ENCODE measurements around the gene PPP1R13L. TPM values are rescaled to one million over a fixed set of nuclear protein-coding genes. Genes with fewer than 3 reads are reported as not detected.

The PPP1R13L gene, protein sequence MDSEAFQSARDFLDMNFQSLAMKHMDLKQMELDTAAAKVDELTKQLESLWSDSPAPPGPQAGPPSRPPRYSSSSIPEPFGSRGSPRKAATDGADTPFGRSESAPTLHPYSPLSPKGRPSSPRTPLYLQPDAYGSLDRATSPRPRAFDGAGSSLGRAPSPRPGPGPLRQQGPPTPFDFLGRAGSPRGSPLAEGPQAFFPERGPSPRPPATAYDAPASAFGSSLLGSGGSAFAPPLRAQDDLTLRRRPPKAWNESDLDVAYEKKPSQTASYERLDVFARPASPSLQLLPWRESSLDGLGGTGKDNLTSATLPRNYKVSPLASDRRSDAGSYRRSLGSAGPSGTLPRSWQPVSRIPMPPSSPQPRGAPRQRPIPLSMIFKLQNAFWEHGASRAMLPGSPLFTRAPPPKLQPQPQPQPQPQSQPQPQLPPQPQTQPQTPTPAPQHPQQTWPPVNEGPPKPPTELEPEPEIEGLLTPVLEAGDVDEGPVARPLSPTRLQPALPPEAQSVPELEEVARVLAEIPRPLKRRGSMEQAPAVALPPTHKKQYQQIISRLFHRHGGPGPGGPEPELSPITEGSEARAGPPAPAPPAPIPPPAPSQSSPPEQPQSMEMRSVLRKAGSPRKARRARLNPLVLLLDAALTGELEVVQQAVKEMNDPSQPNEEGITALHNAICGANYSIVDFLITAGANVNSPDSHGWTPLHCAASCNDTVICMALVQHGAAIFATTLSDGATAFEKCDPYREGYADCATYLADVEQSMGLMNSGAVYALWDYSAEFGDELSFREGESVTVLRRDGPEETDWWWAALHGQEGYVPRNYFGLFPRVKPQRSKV
- 111 TPM for total RNA-seq

DNA sequence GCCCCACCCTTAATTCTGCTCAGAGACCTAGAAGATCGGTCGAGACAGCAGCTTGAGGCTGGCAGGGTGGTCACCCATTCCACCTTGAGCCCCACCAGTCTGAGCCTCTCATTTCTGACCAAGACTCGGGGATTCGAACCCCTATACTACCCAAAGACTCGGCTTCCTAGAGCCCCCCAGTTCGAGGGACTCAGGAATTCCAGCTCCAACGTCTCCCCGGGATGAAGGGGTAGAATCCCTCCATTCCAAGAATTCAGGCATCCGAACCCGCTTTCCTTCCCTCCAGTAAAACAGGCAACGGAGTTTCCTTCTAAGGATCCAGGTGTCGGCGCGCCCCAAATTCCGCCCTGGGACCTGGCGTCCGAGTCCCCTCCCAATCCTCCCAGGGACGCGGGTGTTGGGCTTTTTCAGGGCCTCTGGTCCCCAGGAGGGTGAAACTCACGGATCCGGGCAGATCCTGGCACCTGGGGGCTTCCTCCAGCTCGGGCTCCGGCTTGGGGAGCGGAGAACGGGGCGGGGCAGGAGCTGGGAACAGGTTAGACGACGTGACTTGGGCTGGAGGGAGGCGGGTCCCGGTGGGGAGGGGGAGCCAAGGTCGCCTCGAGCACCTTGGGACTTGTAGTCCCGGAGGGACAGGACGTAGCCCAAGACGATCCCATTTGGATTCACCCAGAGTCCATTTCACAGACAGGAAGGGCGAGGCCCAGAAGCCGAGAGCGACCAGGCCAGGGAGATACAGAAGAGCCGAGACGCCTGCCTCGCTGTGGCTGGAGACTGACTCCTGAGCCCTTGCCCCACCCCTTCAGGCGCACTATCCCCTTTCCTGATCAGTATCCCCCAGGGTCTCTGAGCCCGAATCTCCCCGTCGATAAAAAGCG lies at the start of gene PPP1R13L:
PPP1R13L (minus strand) TSS at position 513 of the 878 bp plus-strand sequence. CDS start 6,751 bp downstream, outside the sequence.
- peak within 1 kb of the TSS; percentile 65 to 69 for H3K4me3 ChIP-seq
- peaks cover 41% of the 10 kb centered on the region for H3K4me1 ChIP-seq
- H3K9me3 ChIP-seq, result no peaks in the 10 kb centered on the region
- no peaks in the 10 kb centered on the region for H3K27me3 ChIP-seq
- DNase-seq (ENCODE audit: extremely low spot score in 2 of 2), result peak in 1 of 2 donors; percentile 96
- TF ChIP-seq POLR2A (IDR thresholded peaks at IDR 0.05) (peak in 1 of 2 donors; percentile 15), POLR2AphosphoS5 (IDR thresholded peaks at IDR 0.05; ENCODE audit: insufficient read depth in 1 of 2, low read depth in 1 of 2) (peak in 1 of 2 donors; percentile 24)
- TF ChIP-seq, protein P1, sequence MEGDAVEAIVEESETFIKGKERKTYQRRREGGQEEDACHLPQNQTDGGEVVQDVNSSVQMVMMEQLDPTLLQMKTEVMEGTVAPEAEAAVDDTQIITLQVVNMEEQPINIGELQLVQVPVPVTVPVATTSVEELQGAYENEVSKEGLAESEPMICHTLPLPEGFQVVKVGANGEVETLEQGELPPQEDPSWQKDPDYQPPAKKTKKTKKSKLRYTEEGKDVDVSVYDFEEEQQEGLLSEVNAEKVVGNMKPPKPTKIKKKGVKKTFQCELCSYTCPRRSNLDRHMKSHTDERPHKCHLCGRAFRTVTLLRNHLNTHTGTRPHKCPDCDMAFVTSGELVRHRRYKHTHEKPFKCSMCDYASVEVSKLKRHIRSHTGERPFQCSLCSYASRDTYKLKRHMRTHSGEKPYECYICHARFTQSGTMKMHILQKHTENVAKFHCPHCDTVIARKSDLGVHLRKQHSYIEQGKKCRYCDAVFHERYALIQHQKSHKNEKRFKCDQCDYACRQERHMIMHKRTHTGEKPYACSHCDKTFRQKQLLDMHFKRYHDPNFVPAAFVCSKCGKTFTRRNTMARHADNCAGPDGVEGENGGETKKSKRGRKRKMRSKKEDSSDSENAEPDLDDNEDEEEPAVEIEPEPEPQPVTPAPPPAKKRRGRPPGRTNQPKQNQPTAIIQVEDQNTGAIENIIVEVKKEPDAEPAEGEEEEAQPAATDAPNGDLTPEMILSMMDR (IDR thresholded peaks at IDR 0.05), result no peak
- intact Hi-C loops (cut with DNase I), result no loop called here
- peak within 1 kb of the TSS; percentile 97 for H3K27ac ChIP-seq
- no peaks in the 10 kb centered on the region for H3K36me3 ChIP-seq

DNA sequence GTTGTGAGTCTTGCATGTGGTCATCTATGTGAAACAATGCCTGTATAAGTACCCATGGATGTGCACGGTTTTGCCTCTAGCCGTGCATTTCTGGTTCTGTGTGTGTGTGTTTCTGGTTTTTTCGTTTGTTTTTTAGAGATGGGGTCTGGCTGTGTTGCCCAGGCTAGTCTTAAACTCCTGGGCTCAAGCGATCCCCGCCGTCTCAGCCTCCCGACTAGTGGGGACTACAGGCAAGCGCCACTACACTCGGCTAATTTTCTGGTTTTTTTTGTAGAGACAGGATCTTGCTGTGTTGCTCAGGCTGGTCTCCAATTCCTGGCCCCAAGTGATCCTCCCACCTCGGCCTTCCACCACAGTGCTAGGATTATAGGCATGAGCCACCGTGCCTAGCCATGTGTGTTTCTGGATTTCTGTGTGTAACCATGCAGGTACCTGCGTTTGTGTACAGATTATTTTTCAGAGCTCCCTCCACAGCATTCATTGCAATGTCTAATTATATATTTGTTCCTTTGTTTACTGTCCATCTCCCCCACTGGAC lies 47.0 kb upstream of the PPP1R13L start:
- intact Hi-C loops (cut with DNase I), result no loop called here
- Histone ChIP-seq H3K4me3 (no peak overlapping the region), H3K4me1 (peaks cover 66% of the 10 kb centered on the region), H3K9me3 (no peaks in the 10 kb centered on the region), H3K27me3 (no peaks in the 10 kb centered on the region), H3K27ac (peak overlapping the region; percentile 83), H3K36me3 (no peaks in the 10 kb centered on the region)
- no peak for DNase-seq (ENCODE audit: extremely low spot score in 2 of 2)
- peak in 1 of 2 donors; percentile 4 for TF ChIP-seq POLR2AphosphoS5 (IDR thresholded peaks at IDR 0.05; ENCODE audit: insufficient read depth in 1 of 2, low read depth in 1 of 2)
- TF ChIP-seq POLR2A (IDR thresholded peaks at IDR 0.05), result no peak

DNA sequence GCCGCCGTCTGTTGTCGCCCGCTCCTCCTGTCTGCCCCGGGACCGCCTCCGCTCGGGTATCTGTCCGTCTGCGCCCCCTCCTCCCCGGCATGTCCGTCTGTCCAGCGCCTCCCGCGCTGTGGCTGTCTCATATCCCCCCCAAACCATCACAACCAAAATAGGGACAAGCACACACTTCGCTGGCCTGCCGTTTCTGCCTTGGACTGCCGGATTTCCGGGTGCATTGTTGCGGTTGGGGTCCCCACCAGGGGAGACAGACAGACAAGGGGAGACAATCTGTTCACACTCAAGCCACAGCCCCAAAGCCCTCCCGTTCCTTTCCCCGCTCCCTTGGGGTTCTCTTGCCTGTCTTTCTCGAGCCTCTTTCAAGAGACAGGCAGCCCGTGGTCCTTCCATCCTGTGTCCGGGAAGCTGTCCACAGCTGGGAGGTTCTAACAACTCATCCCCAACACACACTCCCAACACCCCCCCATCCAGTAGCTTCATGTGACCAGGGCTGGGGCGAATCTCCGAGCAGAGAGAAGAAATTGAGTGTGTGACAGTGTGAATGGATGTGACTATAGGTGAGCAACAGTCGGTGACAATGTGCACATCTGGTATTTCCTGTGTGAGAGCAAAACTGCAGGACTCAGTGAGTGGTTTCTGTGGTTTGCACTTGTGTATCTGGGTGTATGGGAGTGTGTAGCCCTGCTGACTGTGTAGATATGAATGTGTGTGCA lies 46.4 kb upstream of the PPP1R13L start:
- peaks cover 66% of the 10 kb centered on the region for H3K4me1 ChIP-seq
- intact Hi-C loops (cut with DNase I), result no loop called here
- no peak for TF ChIP-seq POLR2A (IDR thresholded peaks at IDR 0.05)
- peak; percentile 9 to 25 for TF ChIP-seq POLR2AphosphoS5 (IDR thresholded peaks at IDR 0.05; ENCODE audit: insufficient read depth in 1 of 2, low read depth in 1 of 2)

GRCh38 chr19:45450012-45450333 lies 45.1 kb upstream of the PPP1R13L start:
- TF ChIP-seq, protein P1 (IDR thresholded peaks at IDR 0.05), result no peak
- TF ChIP-seq POLR2A (IDR thresholded peaks at IDR 0.05), result no peak
- no peak for TF ChIP-seq POLR2AphosphoS5 (IDR thresholded peaks at IDR 0.05; ENCODE audit: insufficient read depth in 1 of 2, low read depth in 1 of 2)
- no peak for DNase-seq (ENCODE audit: extremely low spot score in 2 of 2)
- H3K27me3 ChIP-seq, result no peaks in the 10 kb centered on the region
- H3K9me3 ChIP-seq, result no peaks in the 10 kb centered on the region
- H3K36me3 ChIP-seq, result no peaks in the 10 kb centered on the region
- H3K4me1 ChIP-seq, result peaks cover 62% of the 10 kb centered on the region
- H3K27ac ChIP-seq, result peak overlapping the region; percentile 82
- intact Hi-C loops (cut with DNase I), result no loop called here
- peak overlapping the region; percentile 55 to 57 for H3K4me3 ChIP-seq

More for the DNA sequence above, 46.4 kb upstream of the PPP1R13L start:
- Histone ChIP-seq H3K4me3 (peak overlapping the region; percentile 55 to 57), H3K27me3 (no peaks in the 10 kb centered on the region), H3K27ac (peak overlapping the region; percentile 83), H3K9me3 (no peaks in the 10 kb centered on the region), H3K36me3 (no peaks in the 10 kb centered on the region)
- no peak for DNase-seq (ENCODE audit: extremely low spot score in 2 of 2)

DNA sequence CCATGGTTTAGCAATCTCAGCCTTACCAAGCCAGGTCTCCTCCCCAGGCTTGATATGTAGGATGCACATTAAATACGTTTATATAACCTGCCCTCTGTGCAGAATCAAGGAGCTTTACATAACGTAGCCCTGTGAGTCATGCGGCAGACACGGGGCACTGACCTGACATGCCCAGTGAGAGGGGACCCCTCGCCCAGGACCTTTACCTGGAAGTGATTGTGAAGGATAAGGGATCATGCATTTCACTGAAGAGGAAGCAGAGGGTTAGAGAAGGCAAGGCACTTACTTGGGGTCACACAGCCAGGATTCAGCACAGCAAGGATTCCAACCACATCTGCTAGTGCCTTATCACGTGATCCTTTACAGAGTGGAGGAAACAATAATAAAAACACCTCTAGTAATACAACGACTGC lies 44.0 kb upstream of the PPP1R13L start:
- DNase-seq (ENCODE audit: extremely low spot score in 2 of 2), result no peak
- intact Hi-C loops (cut with DNase I), result no loop called here
- Histone ChIP-seq H3K36me3 (no peaks in the 10 kb centered on the region), H3K27ac (peak overlapping the region; percentile 82), H3K27me3 (no peaks in the 10 kb centered on the region), H3K9me3 (no peaks in the 10 kb centered on the region), H3K4me1 (peaks cover 65% of the 10 kb centered on the region), H3K4me3 (no peak overlapping the region)
- TF ChIP-seq, protein P1 (IDR thresholded peaks at IDR 0.05), result no peak
- TF ChIP-seq POLR2AphosphoS5 (IDR thresholded peaks at IDR 0.05; ENCODE audit: insufficient read depth in 1 of 2, low read depth in 1 of 2), result peak in 1 of 2 donors; percentile 57
- TF ChIP-seq POLR2A (IDR thresholded peaks at IDR 0.05), result no peak

Measured in vagina (tissue), 2 donors.